ENCODE results near the gene TDRD9.

DNA sequence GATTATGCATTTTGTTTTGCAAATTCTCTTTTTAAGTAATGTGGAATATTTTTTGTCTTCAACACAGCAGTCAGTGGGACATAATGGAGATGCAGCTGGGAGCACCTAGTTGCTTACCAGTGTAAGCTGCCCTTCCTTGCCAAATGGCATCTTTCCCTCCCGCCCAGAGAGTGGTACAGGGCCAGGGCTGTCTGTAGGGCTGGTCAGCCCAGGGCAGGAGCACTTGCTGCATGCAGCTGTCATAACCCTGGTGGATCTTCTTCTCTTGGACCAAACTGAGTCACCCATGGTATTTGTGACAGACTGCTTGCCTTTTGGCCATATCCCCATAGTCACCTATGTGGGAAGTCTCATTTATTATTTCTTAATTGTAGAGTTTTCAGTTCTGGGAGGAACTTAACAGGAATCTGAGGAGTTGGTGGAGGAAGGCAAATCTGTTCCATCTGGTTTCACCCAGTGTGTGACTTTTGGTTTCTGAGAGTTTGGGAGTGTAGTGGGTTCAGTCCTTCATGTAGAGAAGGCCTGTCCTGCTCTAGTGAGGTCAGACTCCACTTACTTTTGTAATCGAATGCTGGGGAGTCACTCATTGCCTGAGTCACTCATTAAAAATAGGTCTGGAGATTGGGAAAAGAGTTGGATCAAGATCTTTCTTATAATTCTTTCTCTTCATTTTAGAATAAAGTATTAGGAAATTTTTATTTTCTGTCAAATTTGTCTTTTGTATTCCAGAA is 95.2 kb downstream of the TDRD9 start:
- TF ChIP-seq EZH2 (IDR thresholded peaks at IDR 0.05) (no peak), POLR2AphosphoS5 (IDR thresholded peaks at IDR 0.05; ENCODE audit: borderline replicate concordance, low read depth, low read length) (no peak)
